OCI-LY7 (cell line): Measurements from ENCODE around the gene ZNF605.

ENCODE experiments used
- EZH2phosphoT487 ChIP-seq: fragments of 200-600 bp; sonication (generic); IDR thresholded peaks from 2 replicates; pipeline ENCODE4 v1.6.1; 2018; ENCODE audit warnings: low read depth, borderline replicate concordance, mild to moderate bottlenecking, mixed run types, antibody characterized with exemption, low read length, moderate library complexity, mixed read lengths
- TF ChIP-seq, protein P1 (sequence below): fragments of 200-600 bp; sonication (generic); conservative IDR thresholded peaks from 2 replicates; pipeline ENCODE4 v1.5.1; 2014; ENCODE audit warnings: mild to moderate bottlenecking, antibody characterized with exemption, low read length, moderate library complexity, mixed read lengths

DNA sequence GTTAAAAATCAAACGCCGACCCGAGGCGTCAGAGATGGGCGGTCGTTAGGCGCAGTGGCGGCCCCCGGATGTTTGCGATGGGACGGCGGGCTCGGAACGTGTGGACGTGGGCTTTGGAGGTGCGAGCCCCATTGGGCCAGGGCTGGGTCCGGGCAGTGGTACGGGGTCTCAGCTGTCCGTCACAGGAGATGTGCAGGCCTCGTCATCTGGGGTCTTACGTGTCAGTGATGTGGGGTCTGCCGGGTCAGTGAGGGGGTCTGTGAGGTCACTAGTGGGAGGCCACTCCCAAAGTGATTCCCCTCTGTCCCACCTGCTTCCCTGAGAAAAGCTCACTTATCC is 47.1 kb downstream of the ZNF605 start:
- TF ChIP-seq, protein P1, sequence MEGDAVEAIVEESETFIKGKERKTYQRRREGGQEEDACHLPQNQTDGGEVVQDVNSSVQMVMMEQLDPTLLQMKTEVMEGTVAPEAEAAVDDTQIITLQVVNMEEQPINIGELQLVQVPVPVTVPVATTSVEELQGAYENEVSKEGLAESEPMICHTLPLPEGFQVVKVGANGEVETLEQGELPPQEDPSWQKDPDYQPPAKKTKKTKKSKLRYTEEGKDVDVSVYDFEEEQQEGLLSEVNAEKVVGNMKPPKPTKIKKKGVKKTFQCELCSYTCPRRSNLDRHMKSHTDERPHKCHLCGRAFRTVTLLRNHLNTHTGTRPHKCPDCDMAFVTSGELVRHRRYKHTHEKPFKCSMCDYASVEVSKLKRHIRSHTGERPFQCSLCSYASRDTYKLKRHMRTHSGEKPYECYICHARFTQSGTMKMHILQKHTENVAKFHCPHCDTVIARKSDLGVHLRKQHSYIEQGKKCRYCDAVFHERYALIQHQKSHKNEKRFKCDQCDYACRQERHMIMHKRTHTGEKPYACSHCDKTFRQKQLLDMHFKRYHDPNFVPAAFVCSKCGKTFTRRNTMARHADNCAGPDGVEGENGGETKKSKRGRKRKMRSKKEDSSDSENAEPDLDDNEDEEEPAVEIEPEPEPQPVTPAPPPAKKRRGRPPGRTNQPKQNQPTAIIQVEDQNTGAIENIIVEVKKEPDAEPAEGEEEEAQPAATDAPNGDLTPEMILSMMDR: no peak
- TF ChIP-seq EZH2phosphoT487: no peak
